ENCODE measurements around the gene ITPK1. TPM values are rescaled to one million over a fixed set of nuclear protein-coding genes. Genes with fewer than 3 reads are reported as not detected.
"Not testable (repeated sequence)": the region's sequence is repeated elsewhere in the genome, so short reads cannot be mapped to it uniquely, and the experiment has no call there.

The ITPK1 gene
- 10 to 100 TPM; 37.5 to 47.5 (median 41.4) TPM for total RNA-seq

GRCh38 chr14:93115821-93116675 lies at the start of gene ITPK1:
Gene ITPK1 (minus strand): TSS chr14:93115925. CDS start chr14:93115163, 762 bp downstream.
- peak within 1 kb of the TSS; percentile 59 for H3K4me3 ChIP-seq (ENCODE audit: low read depth, poor library complexity, severe bottlenecking)
- TF ChIP-seq POLR2A (IDR thresholded peaks at IDR 0.05) (no peak), CTCF (IDR thresholded peaks at IDR 0.05) (no peak)
- peak in 1 of 2 donors; percentile 88 for DNase-seq (ENCODE audit: low spot score in 2 of 2)
- intact Hi-C loops (cut with DNase I; ENCODE audit: low total_unique reads): loop anchor here (10.0 kb wide), 1 partner anchor 99 kb away; no protein-coding TSS in a partner anchor
- 0 to 1% methylated on average over 33 to 67 of the region's 77 CpGs for WGBS, 2 donors

GRCh38 chr14:93163564-93163963 lies 47.8 kb upstream of the ITPK1 start:
- TF ChIP-seq POLR2A (IDR thresholded peaks at IDR 0.05): no peak
- TF ChIP-seq CTCF (IDR thresholded peaks at IDR 0.05): no peak
- DNase-seq (ENCODE audit: low spot score in 2 of 2): no peak
- no peak overlapping the region for H3K4me3 ChIP-seq (ENCODE audit: low read depth, poor library complexity, severe bottlenecking)
- 64 to 77% methylated on average over 5 of the region's 5 CpGs for whole genome bisulfite sequencing, 2 donors
- intact Hi-C loops (cut with DNase I; ENCODE audit: low total_unique reads): no loop called here

- WGBS, 2 donors: 59 to 64% methylated on average over 4 of the region's 4 CpGs
- no peak overlapping the region for H3K4me3 ChIP-seq (ENCODE audit: low read depth, poor library complexity, severe bottlenecking)
- intact Hi-C loops (cut with DNase I; ENCODE audit: low total_unique reads): no loop called here
- no peak for DNase-seq (ENCODE audit: low spot score in 2 of 2)
- TF ChIP-seq POLR2A (IDR thresholded peaks at IDR 0.05) (no peak), CTCF (IDR thresholded peaks at IDR 0.05) (no peak)
Observed at GRCh38 chr14:93161411-93161940, 45.8 kb upstream of the ITPK1 start.

GRCh38 chr14:93160353-93160801 lies 44.7 kb upstream of the ITPK1 start:
- DNase-seq (ENCODE audit: low spot score in 2 of 2): no peak
- TF ChIP-seq POLR2A (IDR thresholded peaks at IDR 0.05): no peak
- no peak for TF ChIP-seq CTCF (IDR thresholded peaks at IDR 0.05)
- intact Hi-C loops (cut with DNase I; ENCODE audit: low total_unique reads): no loop called here
- no peak overlapping the region for H3K4me3 ChIP-seq (ENCODE audit: low read depth, poor library complexity, severe bottlenecking)
- WGBS, 2 donors: 38 to 40% methylated on average over 4 of the region's 4 CpGs

- DNase-seq (ENCODE audit: low spot score in 2 of 2); intact Hi-C loops (cut with DNase I; ENCODE audit: low total_unique reads); H3K4me3 ChIP-seq (ENCODE audit: low read depth, poor library complexity, severe bottlenecking): not testable (repeated sequence)
- WGBS, 2 donors: 59 to 65% methylated on average over 5 of the region's 5 CpGs
Observed at GRCh38 chr14:93159625-93160352, 44.1 kb upstream of the ITPK1 start.

- DNase-seq (ENCODE audit: low spot score in 2 of 2); H3K4me3 ChIP-seq (ENCODE audit: low read depth, poor library complexity, severe bottlenecking); intact Hi-C loops (cut with DNase I; ENCODE audit: low total_unique reads): not testable (repeated sequence)
- 91 to 94% methylated on average over 7 of the region's 7 CpGs for WGBS, 2 donors
Observed at GRCh38 chr14:93158349-93158748, 42.6 kb upstream of the ITPK1 start.
